SK-N-SH treated with all-trans-retinoic acid at 6 μM for 48 hours (cell line): ENCODE measurements around the gene RNH1.

Experiments used
- ATAC-seq: fragments of 200-7000 bp; cut with Tn5 transposase; 3 replicates; pipeline ENCODE4 v1.9.1; 2020; ENCODE audit warnings: mild to moderate bottlenecking, moderate library complexity
- BACH2 ChIP-seq: fragments of 250-450 bp; sonication (Bioruptor Pico); IDR thresholded peaks from 2 replicates; pipeline ENCODE4 v1.9.0; 2021; ENCODE audit warnings: mild to moderate bottlenecking, borderline replicate concordance
- CREB5 ChIP-seq: fragments of 250-450 bp; sonication (Bioruptor Pico); IDR thresholded peaks from 2 replicates; pipeline ENCODE4 v1.5.1; 2020; ENCODE audit warnings: low read depth, mild to moderate bottlenecking, moderate library complexity
- CSDC2 ChIP-seq: fragments of 250-450 bp; sonication (Bioruptor Pico); IDR thresholded peaks from 2 replicates; pipeline ENCODE4 v1.5.0; 2020; ENCODE audit warnings: mild to moderate bottlenecking, moderate library complexity
- CSRNP3 ChIP-seq: fragments of 250-450 bp; sonication (Bioruptor Pico); IDR thresholded peaks from 2 replicates; pipeline ENCODE4 v1.5.1; 2021; ENCODE audit warnings: mild to moderate bottlenecking, moderate library complexity
- ESRRG ChIP-seq: fragments of 250-450 bp; sonication (Bioruptor Pico); IDR thresholded peaks from 2 replicates; pipeline ENCODE4 v1.6.1; 2021; ENCODE audit warnings: mild to moderate bottlenecking
- GLIS3 ChIP-seq: fragments of 250-450 bp; sonication (Bioruptor Pico); IDR thresholded peaks from 2 replicates; pipeline ENCODE4 v1.5.0; 2020; ENCODE audit warnings: mild to moderate bottlenecking, moderate library complexity
- ISL1 ChIP-seq: fragments of 250-450 bp; sonication (Bioruptor Pico); IDR thresholded peaks from 2 replicates; pipeline ENCODE4 v2.1.2; 2022; ENCODE audit warnings: mild to moderate bottlenecking, moderate library complexity
- OSR1 ChIP-seq: fragments of 250-450 bp; sonication (Bioruptor Pico); IDR thresholded peaks from 2 replicates; pipeline ENCODE4 v1.8.0; 2022; ENCODE audit warnings: moderate library complexity, mild to moderate bottlenecking, inconsistent platforms
- PATZ1 ChIP-seq: fragments of 250-450 bp; sonication (Bioruptor Pico); IDR thresholded peaks from 2 replicates; pipeline ENCODE4 v1.8.0; 2020; ENCODE audit warnings: mild to moderate bottlenecking, moderate library complexity, borderline replicate concordance
- POU6F1 ChIP-seq: fragments of 250-450 bp; sonication (Bioruptor Pico); IDR thresholded peaks from 2 replicates; pipeline ENCODE4 v1.8.0; 2021; ENCODE audit warnings: low read depth, mild to moderate bottlenecking, moderate library complexity, borderline replicate concordance
- PPARA ChIP-seq: fragments of 250-450 bp; sonication (Bioruptor Pico); IDR thresholded peaks from 2 replicates; pipeline ENCODE4 v1.5.0; 2020; ENCODE audit warnings: mild to moderate bottlenecking, borderline replicate concordance
- RARB ChIP-seq: fragments of 250-450 bp; sonication (Bioruptor Pico); IDR thresholded peaks from 2 replicates; pipeline ENCODE4 v1.8.0; 2021; ENCODE audit warnings: mild to moderate bottlenecking, moderate library complexity
- SNAI2 ChIP-seq: fragments of 250-450 bp; sonication (Bioruptor Pico); IDR thresholded peaks from 2 replicates; pipeline ENCODE4 v1.5.0; 2020; ENCODE audit warnings: mild to moderate bottlenecking, moderate library complexity
- TOX ChIP-seq: fragments of 250-450 bp; sonication (Bioruptor Pico); IDR thresholded peaks from 2 replicates; pipeline ENCODE4 v1.8.0; 2021; ENCODE audit warnings: mild to moderate bottlenecking, moderate library complexity, borderline replicate concordance
- TSHZ2 ChIP-seq: fragments of 250-450 bp; sonication (Bioruptor Pico); IDR thresholded peaks from 2 replicates; pipeline ENCODE4 v1.5.0; 2020; ENCODE audit warnings: mild to moderate bottlenecking, moderate library complexity
- ZC3H10 ChIP-seq: fragments of 250-450 bp; sonication (Bioruptor Pico); IDR thresholded peaks from 2 replicates; pipeline ENCODE4 v1.5.1; 2021; ENCODE audit warnings: mild to moderate bottlenecking, moderate library complexity
- ZFP3 ChIP-seq: fragments of 250-450 bp; sonication (Bioruptor Pico); IDR thresholded peaks from 2 replicates; pipeline ENCODE4 v1.5.0; 2020; ENCODE audit warnings: mild to moderate bottlenecking, moderate library complexity
- ZNF565 ChIP-seq: fragments of 450-650 bp; formaldehyde crosslinking; conservative IDR thresholded peaks from 2 replicates; pipeline ENCODE4 v1.5.0; 2020; ENCODE audit warnings: low read depth, mild to moderate bottlenecking, moderate library complexity

Gene RNH1

GRCh38 chr11:537622-538430, 30.8 kb upstream of the RNH1 start:
- TF ChIP-seq CSDC2 (CRISPR knock-in tag), result no peak
- no peak for TF ChIP-seq BACH2 (CRISPR knock-in tag)
- no peak for TF ChIP-seq TSHZ2
- TF ChIP-seq POU6F1, result no peak
- no peak for TF ChIP-seq RARB (CRISPR knock-in tag)
- TF ChIP-seq PPARA (CRISPR knock-in tag), result no peak
- TF ChIP-seq ZFP3, result no peak

GRCh38 chr11:536841-537621, 30.0 kb upstream of the RNH1 start, which contains the start of gene LRRC56:
TSS of gene LRRC56 (plus strand) at chr11:537527. CDS start at chr11:540685, 3,158 bp downstream.
- TF ChIP-seq SNAI2 (CRISPR knock-in tag), result no peak
- no peak for TF ChIP-seq BACH2 (CRISPR knock-in tag)
- no peak for TF ChIP-seq GLIS3 (CRISPR knock-in tag)
- TF ChIP-seq ZNF565, result no peak
- TF ChIP-seq CSRNP3 (CRISPR knock-in tag), result no peak
- no peak for TF ChIP-seq OSR1 (CRISPR knock-in tag)
- TF ChIP-seq TOX (CRISPR knock-in tag), result no peak
- TF ChIP-seq ESRRG, result no peak
- TF ChIP-seq ZFP3, result no peak
- ATAC-seq, result no peak

More at GRCh38 chr11:537622-538430, 30.8 kb upstream of the RNH1 start:
- ATAC-seq, result no peak

- peak; percentile 97 for ATAC-seq
- TF ChIP-seq CSDC2 (CRISPR knock-in tag) (no peak), PATZ1 (CRISPR knock-in tag) (no peak), ISL1 (CRISPR knock-in tag) (no peak), ZC3H10 (CRISPR knock-in tag) (no peak), PPARA (CRISPR knock-in tag) (no peak), CREB5 (no peak), BACH2 (CRISPR knock-in tag) (no peak), ZNF565 (no peak), TOX (CRISPR knock-in tag) (no peak), SNAI2 (CRISPR knock-in tag) (no peak), TSHZ2 (no peak)
These were observed 28.7 kb upstream of the RNH1 start, which contains the start of gene HRAS for GRCh38 chr11:535519-536454. TSS of gene HRAS (minus strand) at chr11:535576.
